Measurements from ENCODE around the gene S100A2. TPM values are rescaled to one million over a fixed set of nuclear protein-coding genes. Genes with fewer than 3 reads are reported as not detected.
A peak's percentile ranks its signal among the peaks of the same experiment; 100 is the strongest.

The S100A2 gene
- total and polyA plus RNA-seq, 4 donors: 1.1 to 261 (median 54.8) TPM

DNA sequence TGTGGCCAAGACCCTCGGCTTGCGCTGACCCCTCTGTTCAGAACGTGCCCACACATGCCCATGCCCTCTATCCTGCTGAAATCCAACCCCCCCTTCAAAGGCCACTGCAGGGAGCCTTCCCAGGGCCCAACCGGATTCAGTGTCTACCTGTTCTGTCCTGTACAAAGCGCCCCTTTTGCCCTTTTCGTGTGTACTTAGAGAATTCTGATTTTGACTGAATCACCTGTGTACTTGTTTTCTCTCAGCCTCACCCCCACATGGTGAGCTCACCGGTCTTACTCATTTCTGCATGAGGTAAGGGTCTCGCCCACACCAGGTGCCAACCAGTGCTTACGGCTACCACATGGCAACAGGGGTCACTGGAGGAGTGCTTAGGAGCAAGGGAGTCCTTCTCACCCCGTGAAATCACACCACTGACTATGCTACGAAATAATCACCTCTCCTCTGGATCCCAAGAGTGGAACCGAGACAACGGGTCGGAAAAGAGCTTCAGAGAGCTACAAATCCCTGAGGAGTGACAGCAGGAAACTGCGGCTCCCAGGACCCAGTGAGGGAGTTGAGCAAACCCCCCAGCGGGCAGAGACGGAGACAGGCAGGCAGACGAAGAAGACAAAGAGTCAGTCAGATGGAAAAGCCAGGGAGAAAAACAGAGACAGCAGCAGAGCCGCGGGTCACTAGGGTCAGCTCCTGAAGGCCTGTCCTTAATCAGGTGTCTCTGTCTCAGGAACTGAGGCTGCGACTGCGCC is 2.1 kb upstream of the S100A2 start:
- Histone ChIP-seq H3K4me3 (no peak overlapping the region), H3K9me3 (ENCODE audit: control insufficient read depth in 4 of 4, insufficient read depth in 3 of 4, low read length in 3 of 4) (no peaks in the 10 kb centered on the region), H3K4me1 (ENCODE audit: control insufficient read depth in 5 of 5, insufficient read depth in 5 of 5, low read length in 5 of 5) (peaks cover 10 to 31% (median 16%) of the 10 kb centered on the region in 5 donors), H3K27ac (ENCODE audit: low read depth in 1 of 2, low read length in 1 of 2) (peak overlapping the region in 1 of 2 donors; percentile 79), H3K36me3 (ENCODE audit: control insufficient read depth in 4 of 4, insufficient read depth in 4 of 4, low read length in 4 of 4) (no peaks in the 10 kb centered on the region), H3K9ac (ENCODE audit: insufficient read depth in 1 of 2, low read length in 2 of 2) (no peak overlapping the region), H3K27me3 (ENCODE audit: control insufficient read depth in 3 of 3, insufficient read depth in 3 of 3, low read length in 2 of 3) (no peaks in the 10 kb centered on the region)
- ATAC-seq (ENCODE audit: insufficient read depth, low FRiP score) (no peak), DNase-seq (no peak)
- TF ChIP-seq, protein P1, sequence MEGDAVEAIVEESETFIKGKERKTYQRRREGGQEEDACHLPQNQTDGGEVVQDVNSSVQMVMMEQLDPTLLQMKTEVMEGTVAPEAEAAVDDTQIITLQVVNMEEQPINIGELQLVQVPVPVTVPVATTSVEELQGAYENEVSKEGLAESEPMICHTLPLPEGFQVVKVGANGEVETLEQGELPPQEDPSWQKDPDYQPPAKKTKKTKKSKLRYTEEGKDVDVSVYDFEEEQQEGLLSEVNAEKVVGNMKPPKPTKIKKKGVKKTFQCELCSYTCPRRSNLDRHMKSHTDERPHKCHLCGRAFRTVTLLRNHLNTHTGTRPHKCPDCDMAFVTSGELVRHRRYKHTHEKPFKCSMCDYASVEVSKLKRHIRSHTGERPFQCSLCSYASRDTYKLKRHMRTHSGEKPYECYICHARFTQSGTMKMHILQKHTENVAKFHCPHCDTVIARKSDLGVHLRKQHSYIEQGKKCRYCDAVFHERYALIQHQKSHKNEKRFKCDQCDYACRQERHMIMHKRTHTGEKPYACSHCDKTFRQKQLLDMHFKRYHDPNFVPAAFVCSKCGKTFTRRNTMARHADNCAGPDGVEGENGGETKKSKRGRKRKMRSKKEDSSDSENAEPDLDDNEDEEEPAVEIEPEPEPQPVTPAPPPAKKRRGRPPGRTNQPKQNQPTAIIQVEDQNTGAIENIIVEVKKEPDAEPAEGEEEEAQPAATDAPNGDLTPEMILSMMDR (IDR thresholded peaks at IDR 0.05; ENCODE audit: control extremely low read depth, extremely low read depth): no peak
- 79 to 87% methylated on average over 22 of the region's 22 CpGs for WGBS, 2 donors

DNA sequence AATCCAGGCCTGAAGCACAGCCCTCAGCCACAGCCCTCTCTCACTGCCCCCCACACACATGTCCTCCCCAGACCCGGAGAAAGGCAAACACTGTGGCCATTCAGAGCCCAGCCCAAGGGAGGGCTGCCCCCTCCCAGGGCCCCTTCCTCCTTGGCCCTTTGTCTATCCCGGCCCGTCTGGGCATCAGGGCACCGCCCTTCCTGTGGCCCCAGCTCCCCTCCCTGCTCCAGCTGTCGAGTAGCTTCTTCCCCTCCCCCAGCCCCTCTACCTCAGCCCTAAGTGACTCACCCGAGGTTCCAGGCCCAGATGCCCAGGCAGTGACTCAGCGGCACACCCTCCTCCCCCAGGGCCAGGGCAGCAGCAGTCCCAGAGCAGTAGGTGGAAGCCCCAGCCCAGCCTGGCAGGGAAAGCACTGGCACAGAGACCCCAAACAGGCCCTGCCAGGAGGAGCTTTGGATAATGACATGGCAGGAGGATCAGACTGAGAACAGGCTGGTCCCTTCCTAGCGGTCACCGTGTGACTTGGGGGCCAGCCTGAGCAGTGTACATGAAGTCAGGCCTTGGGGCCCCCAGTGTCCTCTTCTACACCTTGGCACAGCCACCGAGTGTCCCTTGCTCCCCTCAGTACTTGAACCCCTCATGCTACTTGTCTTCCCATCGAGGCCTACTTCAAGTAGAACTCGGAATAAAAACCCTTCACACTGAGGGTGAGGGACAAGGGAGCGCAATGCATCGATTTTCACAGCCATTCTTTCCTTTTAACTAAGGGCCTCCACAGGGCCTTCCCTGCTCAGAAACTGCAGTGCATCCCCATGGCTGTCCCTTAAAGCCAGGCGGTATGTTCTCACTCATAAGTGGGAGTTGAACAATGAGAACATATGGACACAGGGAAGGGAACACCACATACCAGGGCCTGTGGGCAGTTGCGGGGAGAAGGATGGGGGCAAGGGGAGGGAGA is 1.0 kb upstream of the S100A2 start:
- ATAC-seq (ENCODE audit: insufficient read depth, low FRiP score): peak; percentile 85
- peak; percentile 53 to 82 (median 73) for DNase-seq
- TF ChIP-seq, protein P1 (IDR thresholded peaks at IDR 0.05; ENCODE audit: control extremely low read depth, extremely low read depth): no peak
- H3K9ac ChIP-seq (ENCODE audit: insufficient read depth in 1 of 2, low read length in 2 of 2): peak overlapping the region in 1 of 2 donors; percentile 42
- H3K4me1 ChIP-seq (ENCODE audit: control insufficient read depth in 5 of 5, insufficient read depth in 5 of 5, low read length in 5 of 5): peaks cover 10 to 31% (median 16%) of the 10 kb centered on the region in 5 donors
- peak overlapping the region; percentile 86 to 99 for H3K27ac ChIP-seq (ENCODE audit: low read depth in 1 of 2, low read length in 1 of 2)
- WGBS, 2 donors: 32 to 44% methylated on average over 16 of the region's 16 CpGs
- H3K4me3 ChIP-seq: no peak overlapping the region
- no peaks in the 10 kb centered on the region for H3K9me3 ChIP-seq (ENCODE audit: control insufficient read depth in 4 of 4, insufficient read depth in 3 of 4, low read length in 3 of 4)
- no peaks in the 10 kb centered on the region for H3K36me3 ChIP-seq (ENCODE audit: control insufficient read depth in 4 of 4, insufficient read depth in 4 of 4, low read length in 4 of 4)
- H3K27me3 ChIP-seq (ENCODE audit: control insufficient read depth in 3 of 3, insufficient read depth in 3 of 3, low read length in 2 of 3): no peaks in the 10 kb centered on the region

DNA sequence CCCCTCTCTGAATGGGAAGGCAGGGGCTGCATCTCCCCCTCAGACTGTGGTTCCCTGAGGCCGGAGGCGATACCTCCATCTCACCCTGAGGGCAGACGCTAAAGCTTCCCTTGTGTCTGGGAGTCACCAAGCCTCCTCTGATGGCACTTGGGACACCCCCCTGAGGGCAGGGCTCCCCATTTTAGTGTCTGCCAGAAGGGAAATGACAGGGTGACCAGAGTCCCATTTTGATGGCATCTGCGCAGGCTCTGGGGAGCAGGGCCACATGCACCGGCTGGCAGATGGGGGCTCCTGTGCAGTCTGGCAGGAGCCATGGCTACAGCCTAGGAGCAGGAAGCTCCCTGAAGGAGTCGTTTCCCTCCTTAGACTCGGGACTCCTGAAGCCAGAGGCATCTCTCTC is 1.7 kb downstream of the S100A2 start:
- Histone ChIP-seq H3K36me3 (ENCODE audit: control insufficient read depth in 4 of 4, insufficient read depth in 4 of 4, low read length in 4 of 4) (no peaks in the 10 kb centered on the region), H3K4me1 (ENCODE audit: control insufficient read depth in 5 of 5, insufficient read depth in 5 of 5, low read length in 5 of 5) (peaks cover 10 to 34% (median 18%) of the 10 kb centered on the region in 5 donors), H3K9ac (ENCODE audit: insufficient read depth in 1 of 2, low read length in 2 of 2) (no peak overlapping the region), H3K9me3 (ENCODE audit: control insufficient read depth in 4 of 4, insufficient read depth in 3 of 4, low read length in 3 of 4) (no peaks in the 10 kb centered on the region), H3K27me3 (ENCODE audit: control insufficient read depth in 3 of 3, insufficient read depth in 3 of 3, low read length in 2 of 3) (no peaks in the 10 kb centered on the region), H3K27ac (ENCODE audit: low read depth in 1 of 2, low read length in 1 of 2) (no peak overlapping the region), H3K4me3 (no peak overlapping the region)
- TF ChIP-seq, protein P1 (IDR thresholded peaks at IDR 0.05; ENCODE audit: control extremely low read depth, extremely low read depth): no peak
- WGBS, 2 donors: 84 to 94% methylated on average over 7 of the region's 7 CpGs
- DNase-seq: no peak
- no peak for ATAC-seq (ENCODE audit: insufficient read depth, low FRiP score)
